ENCODE data around the gene PTPRD. TPM values are rescaled to one million over a fixed set of nuclear protein-coding genes. Genes with fewer than 3 reads are reported as not detected.

Gene PTPRD
- total and polyA plus RNA-seq, 9 of the 15 experiments (the other 6 are each of a cell fraction or from before 2014, with no cell fraction given): 0.11 TPM; not detected in 8

- intact Hi-C loops (cut with micrococcal nuclease) (no loop called here), in situ Hi-C loops (cut with MboI) (no loop called here)
- TF ChIP-seq PHF8 (IDR thresholded peaks at IDR 0.05; ENCODE audit: borderline replicate concordance, low read length) (no peak), KLF1 (tag; IDR thresholded peaks at IDR 0.05) (no peak), ARNT (IDR thresholded peaks at IDR 0.05) (no peak), RBM25 (IDR thresholded peaks at IDR 0.05; ENCODE audit: low read depth, low read length, severe bottlenecking) (no peak), ETV1 (tag; conservative IDR thresholded peaks at IDR 0.05; ENCODE audit: low read depth) (no peak), ZNF609 (CRISPR knock-in tag; IDR thresholded peaks at IDR 0.05; ENCODE audit: borderline replicate concordance) (no peak), DPF2 (IDR thresholded peaks at IDR 0.05) (no peak), DACH1 (IDR thresholded peaks at IDR 0.05; ENCODE audit: partially characterized antibody) (no peak), CHD1 (IDR thresholded peaks at IDR 0.05; ENCODE audit: low read length) (no peak), PYGO2 (tag; IDR thresholded peaks at IDR 0.05) (no peak), SIX5 (IDR thresholded peaks at IDR 0.05; ENCODE audit: borderline replicate concordance in 1 of 2, insufficient read depth in 1 of 2, low read depth in 1 of 2, low read length in 2 of 2) (no peak), MEIS2 (IDR thresholded peaks at IDR 0.05; ENCODE audit: partially characterized antibody) (no peak), TRIM28 (IDR thresholded peaks at IDR 0.05) (no peak)
- ChIA-PET POLR2A (no interaction called here), CTCF (ENCODE audit: low intra/inter-chr PET ratio) (no interaction called here)
- H3K36me3 ChIP-seq (ENCODE audit: control insufficient read depth, insufficient read depth, low read length): no peaks in the 10 kb centered on the region
- no peak for FAIRE-seq
- no peaks in the 10 kb centered on the region for H4K20me1 ChIP-seq (replicated peaks; ENCODE audit: control insufficient read depth, insufficient read depth, low read length)
- no peak overlapping the region for H2AFZ ChIP-seq (ENCODE audit: low read depth, low read length)
- no peak overlapping the region for H3K4me3 ChIP-seq
- H3K4me1 ChIP-seq (replicated peaks in 1 of 2; ENCODE audit: control insufficient read depth in 2 of 2, insufficient read depth in 2 of 2, low read length in 2 of 2): no peaks in the 10 kb centered on the region
- H3K79me2 ChIP-seq (ENCODE audit: control insufficient read depth, insufficient read depth, low read length): no peaks in the 10 kb centered on the region
- no peaks in the 10 kb centered on the region for H3K27me3 ChIP-seq (ENCODE audit: control insufficient read depth in 2 of 2, insufficient read depth in 2 of 2, low read length in 2 of 2)
- no peaks in the 10 kb centered on the region for H3K9me1 ChIP-seq (ENCODE audit: control insufficient read depth, insufficient read depth, low read length)
- ATAC-seq: no peak
- BruUV-seq (replicated peaks): no TSS peak
- no peaks in the 10 kb centered on the region for H3K9me3 ChIP-seq (replicated peaks; ENCODE audit: control insufficient read depth, insufficient read depth, low read depth, low read length)
- 2% methylated on average over 3 of the region's 3 CpGs for WGBS (ENCODE audit: insufficient coverage, low coverage, missing lambda C conversion rate)
- H3K9ac ChIP-seq (ENCODE audit: insufficient read depth in 1 of 2, low read depth in 2 of 2, low read length in 2 of 2): no peak overlapping the region
- no peak for DNase-seq (ENCODE audit: extremely low read depth in 1 of 4, low spot score in 3 of 4)
- no peak overlapping the region for H3K27ac ChIP-seq (ENCODE audit: extremely low read depth, low read depth, low read length)
- H3K4me2 ChIP-seq (ENCODE audit: insufficient read depth, low read length): no peak overlapping the region
These were observed 550.0 kb downstream of the PTPRD start for GRCh38 chr9:10062629-10063395.
